Endothelial cell of umbilical vein (primary cell): Measurements from ENCODE around the gene PCDH15.

Experiments used
- FOS ChIP-seq: IDR thresholded peaks from 2 replicates; pipeline ENCODE4 v1.6.1; 2011; ENCODE audit warnings: mild to moderate bottlenecking, low read length, moderate library complexity, borderline replicate concordance; ENCODE audit not compliant: insufficient read depth
- GATA2 ChIP-seq: IDR thresholded peaks from 2 replicates; pipeline ENCODE4 v1.7.0; 2011; ENCODE audit warnings: low read depth, mild to moderate bottlenecking, moderate library complexity, mixed read lengths, low read length; ENCODE audit not compliant: insufficient read length, insufficient read depth
- POLR2A ChIP-seq: IDR thresholded peaks from 2 replicates; pipeline ENCODE4 v1.6.1; 2012; ENCODE audit warnings: low read depth, mild to moderate bottlenecking, control low read depth, low read length
- POLR2AphosphoS5 ChIP-seq: IDR thresholded peaks from 2 replicates; pipeline ENCODE4 v1.6.1; 2012; ENCODE audit warnings: low read depth, mild to moderate bottlenecking, control low read depth, low read length, moderate library complexity; ENCODE audit not compliant: insufficient read depth
- TF ChIP-seq, protein P1 (sequence below), 2 donors: IDR thresholded peaks; 1 replicate in 1 of 2; 2 replicates in 1 of 2; pipeline ENCODE4 v1.5.1; 2011; ENCODE audit warnings: low read length in 2 of 2, mild to moderate bottlenecking in 2 of 2, moderate library complexity in 2 of 2, control low read depth in 1 of 2, inconsistent platforms in 1 of 2, low read depth in 1 of 2; ENCODE audit not compliant: insufficient read depth in 1 of 2; ENCODE audit errors: extremely low read depth in 1 of 2
- TF ChIP-seq, protein P2 (sequence below): IDR thresholded peaks from 2 replicates; pipeline ENCODE4 v1.6.1; 2011; ENCODE audit not compliant: insufficient read depth, insufficient read length

DNA sequence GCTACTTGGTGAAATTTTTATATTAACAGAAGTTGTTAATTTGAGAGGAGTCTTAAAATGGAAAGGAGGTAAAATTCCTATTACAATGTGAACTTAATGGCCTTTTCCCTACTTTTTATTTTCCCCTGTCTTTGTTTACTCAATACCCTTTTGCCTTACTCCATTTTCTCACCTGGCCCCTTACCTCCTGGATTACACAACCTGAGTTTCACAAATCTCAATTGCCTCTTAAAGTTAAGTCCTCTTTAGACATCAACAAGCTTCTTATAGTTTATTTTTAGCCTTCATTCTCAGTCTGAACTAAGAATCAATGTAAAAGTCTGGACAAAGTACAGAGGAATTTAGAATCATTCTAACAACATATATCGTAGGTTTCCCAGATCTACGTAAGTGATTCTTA is 247.0 kb downstream of the PCDH15 start:
- TF ChIP-seq, protein P1, sequence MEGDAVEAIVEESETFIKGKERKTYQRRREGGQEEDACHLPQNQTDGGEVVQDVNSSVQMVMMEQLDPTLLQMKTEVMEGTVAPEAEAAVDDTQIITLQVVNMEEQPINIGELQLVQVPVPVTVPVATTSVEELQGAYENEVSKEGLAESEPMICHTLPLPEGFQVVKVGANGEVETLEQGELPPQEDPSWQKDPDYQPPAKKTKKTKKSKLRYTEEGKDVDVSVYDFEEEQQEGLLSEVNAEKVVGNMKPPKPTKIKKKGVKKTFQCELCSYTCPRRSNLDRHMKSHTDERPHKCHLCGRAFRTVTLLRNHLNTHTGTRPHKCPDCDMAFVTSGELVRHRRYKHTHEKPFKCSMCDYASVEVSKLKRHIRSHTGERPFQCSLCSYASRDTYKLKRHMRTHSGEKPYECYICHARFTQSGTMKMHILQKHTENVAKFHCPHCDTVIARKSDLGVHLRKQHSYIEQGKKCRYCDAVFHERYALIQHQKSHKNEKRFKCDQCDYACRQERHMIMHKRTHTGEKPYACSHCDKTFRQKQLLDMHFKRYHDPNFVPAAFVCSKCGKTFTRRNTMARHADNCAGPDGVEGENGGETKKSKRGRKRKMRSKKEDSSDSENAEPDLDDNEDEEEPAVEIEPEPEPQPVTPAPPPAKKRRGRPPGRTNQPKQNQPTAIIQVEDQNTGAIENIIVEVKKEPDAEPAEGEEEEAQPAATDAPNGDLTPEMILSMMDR (IDR thresholded peaks at IDR 0.05; ENCODE audit: extremely low read depth in 1 of 2, insufficient read depth in 1 of 2, low read depth in 1 of 2, low read length in 2 of 2) = no peak
- TF ChIP-seq POLR2A (no peak), POLR2AphosphoS5 (no peak), FOS (no peak), GATA2 (no peak)
- TF ChIP-seq, protein P2, sequence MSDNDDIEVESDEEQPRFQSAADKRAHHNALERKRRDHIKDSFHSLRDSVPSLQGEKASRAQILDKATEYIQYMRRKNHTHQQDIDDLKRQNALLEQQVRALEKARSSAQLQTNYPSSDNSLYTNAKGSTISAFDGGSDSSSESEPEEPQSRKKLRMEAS = no peak
